Neural cell (in vitro differentiated cells): ENCODE results near the gene LATS2.

Source experiments
- CTCF ChIP-seq: fragments of 450-650 bp; IDR thresholded peaks from 2 replicates; pipeline ENCODE4 v1.5.1; 2014; ENCODE audit warnings: antibody characterized with exemption, mild to moderate bottlenecking, moderate library complexity; ENCODE audit not compliant: poor library complexity, severe bottlenecking
- EP300 ChIP-seq: fragments of 450-650 bp; conservative IDR thresholded peaks from 2 replicates; pipeline ENCODE4 v1.6.1; 2014; ENCODE audit warnings: antibody characterized with exemption, mild to moderate bottlenecking, moderate library complexity; ENCODE audit not compliant: poor library complexity, severe bottlenecking
- EZH2 ChIP-seq: fragments of 200-600, 300-800 bp; shearing (Covaris generic), sonication (generic); IDR thresholded peaks from 2 replicates; pipeline ENCODE4 v1.6.1; 2014; ENCODE audit warnings: antibody characterized with exemption, low read length, borderline replicate concordance, mild to moderate bottlenecking; ENCODE audit not compliant: insufficient read depth, poor library complexity, severe bottlenecking
- MXI1 ChIP-seq: fragments of 450-650 bp; conservative IDR thresholded peaks from 2 replicates; pipeline ENCODE4 v1.6.1; 2014; ENCODE audit warnings: antibody characterized with exemption, mild to moderate bottlenecking; ENCODE audit not compliant: poor library complexity, severe bottlenecking
- POLR2AphosphoS5 ChIP-seq: IDR thresholded peaks from 2 replicates; pipeline ENCODE4 v1.6.1; 2012
- RAD21 ChIP-seq: fragments of 450-650 bp; conservative IDR thresholded peaks from 2 replicates; pipeline ENCODE4 v1.6.1; 2014; ENCODE audit warnings: antibody characterized with exemption, mild to moderate bottlenecking, moderate library complexity
- SMC3 ChIP-seq: fragments of 450-650 bp; conservative IDR thresholded peaks from 2 replicates; pipeline ENCODE4 v1.6.1; 2014; ENCODE audit warnings: antibody characterized with exemption, mild to moderate bottlenecking, moderate library complexity; ENCODE audit not compliant: poor library complexity
- TAF1 ChIP-seq: IDR thresholded peaks from 2 replicates; pipeline ENCODE4 v1.6.1; 2012; ENCODE audit warnings: low read depth
- TF ChIP-seq, protein P1 (sequence below): IDR thresholded peaks from 2 replicates; pipeline ENCODE4 v1.6.1; 2012; ENCODE audit warnings: borderline replicate concordance

DNA sequence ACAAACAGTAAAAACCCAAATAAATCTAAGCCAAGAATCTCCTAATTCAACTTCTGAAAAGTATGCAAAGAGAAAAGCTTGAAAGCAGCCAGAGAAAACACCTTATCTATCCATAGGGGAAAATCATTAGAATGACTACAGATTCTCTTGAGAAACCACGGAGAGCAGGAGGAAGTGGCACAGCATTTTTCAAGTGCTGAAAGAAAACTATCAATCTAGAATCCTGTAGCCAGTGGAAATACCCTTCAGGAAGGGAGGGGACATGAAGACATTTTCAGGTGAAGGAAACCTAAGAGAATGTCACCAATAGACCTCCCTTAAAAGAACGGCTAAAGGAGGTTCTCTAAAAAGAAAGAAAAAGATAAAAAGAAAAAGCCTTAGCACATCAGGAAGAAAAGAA, 92.6 kb downstream of the LATS2 start:
- TF ChIP-seq CTCF = no peak
- no peak for TF ChIP-seq TAF1
- no peak for TF ChIP-seq EZH2
- TF ChIP-seq MXI1 = no peak
- no peak for TF ChIP-seq RAD21
- no peak for TF ChIP-seq POLR2AphosphoS5
- no peak for TF ChIP-seq EP300
- TF ChIP-seq, protein P1, sequence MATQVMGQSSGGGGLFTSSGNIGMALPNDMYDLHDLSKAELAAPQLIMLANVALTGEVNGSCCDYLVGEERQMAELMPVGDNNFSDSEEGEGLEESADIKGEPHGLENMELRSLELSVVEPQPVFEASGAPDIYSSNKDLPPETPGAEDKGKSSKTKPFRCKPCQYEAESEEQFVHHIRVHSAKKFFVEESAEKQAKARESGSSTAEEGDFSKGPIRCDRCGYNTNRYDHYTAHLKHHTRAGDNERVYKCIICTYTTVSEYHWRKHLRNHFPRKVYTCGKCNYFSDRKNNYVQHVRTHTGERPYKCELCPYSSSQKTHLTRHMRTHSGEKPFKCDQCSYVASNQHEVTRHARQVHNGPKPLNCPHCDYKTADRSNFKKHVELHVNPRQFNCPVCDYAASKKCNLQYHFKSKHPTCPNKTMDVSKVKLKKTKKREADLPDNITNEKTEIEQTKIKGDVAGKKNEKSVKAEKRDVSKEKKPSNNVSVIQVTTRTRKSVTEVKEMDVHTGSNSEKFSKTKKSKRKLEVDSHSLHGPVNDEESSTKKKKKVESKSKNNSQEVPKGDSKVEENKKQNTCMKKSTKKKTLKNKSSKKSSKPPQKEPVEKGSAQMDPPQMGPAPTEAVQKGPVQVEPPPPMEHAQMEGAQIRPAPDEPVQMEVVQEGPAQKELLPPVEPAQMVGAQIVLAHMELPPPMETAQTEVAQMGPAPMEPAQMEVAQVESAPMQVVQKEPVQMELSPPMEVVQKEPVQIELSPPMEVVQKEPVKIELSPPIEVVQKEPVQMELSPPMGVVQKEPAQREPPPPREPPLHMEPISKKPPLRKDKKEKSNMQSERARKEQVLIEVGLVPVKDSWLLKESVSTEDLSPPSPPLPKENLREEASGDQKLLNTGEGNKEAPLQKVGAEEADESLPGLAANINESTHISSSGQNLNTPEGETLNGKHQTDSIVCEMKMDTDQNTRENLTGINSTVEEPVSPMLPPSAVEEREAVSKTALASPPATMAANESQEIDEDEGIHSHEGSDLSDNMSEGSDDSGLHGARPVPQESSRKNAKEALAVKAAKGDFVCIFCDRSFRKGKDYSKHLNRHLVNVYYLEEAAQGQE = no peak
- no peak for TF ChIP-seq SMC3
